ENCODE data around the gene IL20. TPM values are rescaled to one million over a fixed set of nuclear protein-coding genes. Genes with fewer than 3 reads are reported as not detected.

IL20 gene
- total RNA-seq, 1 experiment from 2014 or later, result not detected

DNA sequence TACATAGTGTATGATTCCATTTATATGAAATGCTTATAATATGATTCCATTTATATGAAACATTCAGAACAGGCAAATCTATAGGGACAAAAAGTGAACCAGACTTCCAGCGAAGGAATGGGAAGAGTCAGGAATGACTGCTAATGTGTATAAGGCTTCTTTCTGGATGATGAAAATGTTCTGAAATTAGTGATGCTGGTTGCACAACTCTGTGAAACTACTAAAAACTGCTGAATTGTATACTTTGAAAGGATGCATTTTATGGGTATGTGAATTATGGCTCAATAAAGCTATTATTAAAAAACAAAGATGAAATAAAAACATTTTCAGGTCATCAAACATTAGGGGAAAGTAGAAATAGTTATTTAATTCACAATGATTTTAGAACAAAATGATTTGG lies 17.7 kb downstream of the IL20 start:
- in situ Hi-C loops (cut with HindIII; ENCODE audit: low pct_unique_long_range_greater_than_20kb, low sequenced_read_pairs), result no loop called here
- BruUV-seq (replicated peaks), result no TSS peak
- Histone ChIP-seq H3K27ac (ENCODE audit: low read length) (no peak overlapping the region), H3K27me3 (ENCODE audit: control insufficient read depth, insufficient read depth, low read length) (peaks cover 9% of the 10 kb centered on the region; the same call in 1 of the 2 replicates), H3K9me3 (ENCODE audit: control insufficient read depth, insufficient read depth, low read depth, low read length) (no peaks in the 10 kb centered on the region; the same call in 1 of the 2 replicates), H3K4me3 (ENCODE audit: low read depth in 2 of 2, low read length in 2 of 2) (no peak overlapping the region), H3K36me3 (ENCODE audit: control insufficient read depth, insufficient read depth, low read length) (no peaks in the 10 kb centered on the region), H3K4me1 (ENCODE audit: control insufficient read depth, insufficient read depth, low read length) (no peaks in the 10 kb centered on the region)
- POLR2A ChIA-PET, result no interaction called here
- CTCF ChIA-PET, result no interaction called here
- intact Hi-C loops (cut with micrococcal nuclease; ENCODE audit: unreplicated experiment), result no loop called here
- DNase-seq (ENCODE audit: low read depth, low spot score), result no peak
- TF ChIP-seq TCF7L2 (IDR thresholded peaks at IDR 0.05; ENCODE audit: low read depth, low read length) (no peak), CTCF (IDR thresholded peaks at IDR 0.05) (no peak), SIN3A (IDR thresholded peaks at IDR 0.05; ENCODE audit: borderline replicate concordance, insufficient read depth, low read depth, low read length) (no peak), REST (IDR thresholded peaks at IDR 0.05; ENCODE audit: insufficient read depth in 1 of 2, low read depth in 2 of 2, low read length in 1 of 2) (no peak), POLR2AphosphoS5 (IDR thresholded peaks at IDR 0.05; ENCODE audit: low read depth, low read length) (no peak)
- no peak for ATAC-seq

DNA sequence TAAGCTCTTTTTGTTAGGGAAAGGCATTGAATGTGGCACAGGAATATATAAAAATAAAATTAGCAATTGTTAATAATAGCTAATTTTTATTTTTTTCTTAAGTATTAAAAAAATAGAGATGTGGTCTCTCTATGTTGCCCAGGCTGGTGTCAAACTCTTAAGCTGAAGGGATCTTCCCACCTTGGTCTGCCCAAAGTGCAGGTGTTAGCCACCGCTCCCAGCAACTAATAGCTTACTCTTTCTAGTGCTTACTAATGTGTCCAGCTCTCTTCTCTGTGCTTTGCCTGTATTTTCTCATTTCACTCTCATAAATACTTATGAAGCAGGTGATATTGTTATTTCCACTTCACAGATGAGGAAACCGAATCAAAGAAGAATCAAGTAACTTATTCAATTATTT lies 18.5 kb downstream of the IL20 start:
- DNase-seq (ENCODE audit: low read depth, low spot score) (no peak), ATAC-seq (no peak)
- Histone ChIP-seq H3K27ac (ENCODE audit: low read length) (no peak overlapping the region), H3K36me3 (ENCODE audit: control insufficient read depth, insufficient read depth, low read length) (no peaks in the 10 kb centered on the region), H3K4me1 (ENCODE audit: control insufficient read depth, insufficient read depth, low read length) (no peaks in the 10 kb centered on the region), H3K9me3 (ENCODE audit: control insufficient read depth, insufficient read depth, low read depth, low read length) (no peaks in the 10 kb centered on the region), H3K4me3 (ENCODE audit: low read depth in 2 of 2, low read length in 2 of 2) (no peak overlapping the region), H3K27me3 (ENCODE audit: control insufficient read depth, insufficient read depth, low read length) (peaks cover 9% of the 10 kb centered on the region; the same call in 1 of the 2 replicates)
- no TSS peak for BruUV-seq (replicated peaks)
- TF ChIP-seq REST (IDR thresholded peaks at IDR 0.05; ENCODE audit: insufficient read depth in 1 of 2, low read depth in 2 of 2, low read length in 1 of 2), result no peak
- no peak for TF ChIP-seq TCF7L2 (IDR thresholded peaks at IDR 0.05; ENCODE audit: low read depth, low read length)
- no peak for TF ChIP-seq SIN3A (IDR thresholded peaks at IDR 0.05; ENCODE audit: borderline replicate concordance, insufficient read depth, low read depth, low read length)
- no peak for TF ChIP-seq CTCF (IDR thresholded peaks at IDR 0.05)
- no peak for TF ChIP-seq POLR2AphosphoS5 (IDR thresholded peaks at IDR 0.05; ENCODE audit: low read depth, low read length)
- ChIA-PET CTCF (interaction anchor here (0.5 kb wide), 1 partner anchor 122 kb away, joined by 7 read pairs; no protein-coding TSS in a partner anchor), POLR2A (no interaction called here)
- intact Hi-C loops (cut with micrococcal nuclease; ENCODE audit: unreplicated experiment) (no loop called here), in situ Hi-C loops (cut with HindIII; ENCODE audit: low pct_unique_long_range_greater_than_20kb, low sequenced_read_pairs) (no loop called here)
